ENCODE measurements around the gene PPP2R5A. TPM values are rescaled to one million over a fixed set of nuclear protein-coding genes. Genes with fewer than 3 reads are reported as not detected.

Gene PPP2R5A
- polyA plus RNA-seq, 1 of the 3 experiments (the other 2 are of a cell fraction) = 5.4 TPM

GRCh38 chr1:212241501-212241900 is 43.7 kb upstream of the PPP2R5A start (continued):
- TF ChIP-seq RCOR1 (IDR thresholded peaks at IDR 0.05; ENCODE audit: low read length) = no peak
- no peak for TF ChIP-seq NRF1 (IDR thresholded peaks at IDR 0.05; ENCODE audit: low read depth, low read length)
- no peak for TF ChIP-seq TEAD4 (IDR thresholded peaks at IDR 0.05; ENCODE audit: borderline replicate concordance, insufficient read depth)
- TF ChIP-seq ZBTB33 (IDR thresholded peaks at IDR 0.05; ENCODE audit: borderline replicate concordance, low read depth) = no peak
- no peak for TF ChIP-seq ELF1 (IDR thresholded peaks at IDR 0.05)
- no peak for TF ChIP-seq RXRA (IDR thresholded peaks at IDR 0.05; ENCODE audit: borderline replicate concordance, low read depth)
- no peak for TF ChIP-seq EP300 (IDR thresholded peaks at IDR 0.05; ENCODE audit: borderline replicate concordance in 1 of 2, low read depth in 1 of 2, low read length in 1 of 2)

- ChIA-PET POLR2A (no interaction called here), CTCF (interaction anchor here (0.6 kb wide), 1 partner anchor 49 kb away, joined by 3 read pairs; no protein-coding TSS in a partner anchor)
- Histone ChIP-seq H3K4me3 (ENCODE audit: low read depth in 2 of 2, low read length in 1 of 2) (no peak overlapping the region), H4K20me1 (ENCODE audit: insufficient read depth) (no peaks in the 10 kb centered on the region), H3K36me3 (replicated peaks in 1 of 2; ENCODE audit: control insufficient read depth in 1 of 2, insufficient read depth in 2 of 2, low read length in 1 of 2) (no peaks in the 10 kb centered on the region), H3K9me3 (no peaks in the 10 kb centered on the region), H3K9me2 (no peaks in the 10 kb centered on the region), H3K27me3 (ENCODE audit: insufficient read depth) (no peaks in the 10 kb centered on the region), H2AFZ (ENCODE audit: low read depth) (no peak overlapping the region), H3K79me2 (ENCODE audit: insufficient read depth) (no peaks in the 10 kb centered on the region), H3F3A (replicated peaks; ENCODE audit: insufficient read depth) (no peaks in the 10 kb centered on the region), H3K27ac (ENCODE audit: low read depth in 2 of 2, low read length in 1 of 2) (no peak overlapping the region), H3K9ac (no peak overlapping the region), H3K4me2 (no peak overlapping the region), H3K4me1 (ENCODE audit: control insufficient read depth in 1 of 2, insufficient read depth in 2 of 2, low read depth in 1 of 2, low read length in 1 of 2) (no peaks in the 10 kb centered on the region; a peak in 1 of 4 replicates)
- DNase-seq = no peak
- no peak for TF ChIP-seq PBX3 (IDR thresholded peaks at IDR 0.05)
- no peak for TF ChIP-seq YY1 (IDR thresholded peaks at IDR 0.05; ENCODE audit: low read depth)
- no peak for TF ChIP-seq SMC3 (IDR thresholded peaks at IDR 0.05; ENCODE audit: low read depth, low read length)
- no peak for TF ChIP-seq NFIC (IDR thresholded peaks at IDR 0.05; ENCODE audit: borderline replicate concordance)
- WGBS (ENCODE audit: low lambda C conversion rate) = 94% methylated on average over 4 of the region's 4 CpGs
Measured at GRCh38 chr1:212241957-212242287, 43.3 kb upstream of the PPP2R5A start.

- Histone ChIP-seq H3K27me3 (ENCODE audit: insufficient read depth) (no peaks in the 10 kb centered on the region), H3K9me3 (no peaks in the 10 kb centered on the region), H3K4me3 (ENCODE audit: low read depth in 2 of 2, low read length in 1 of 2) (no peak overlapping the region), H2AFZ (ENCODE audit: low read depth) (no peak overlapping the region), H3K4me2 (no peak overlapping the region), H3K27ac (ENCODE audit: low read depth in 2 of 2, low read length in 1 of 2) (no peak overlapping the region), H3F3A (replicated peaks; ENCODE audit: insufficient read depth) (no peaks in the 10 kb centered on the region), H3K9me2 (no peaks in the 10 kb centered on the region), H3K9ac (no peak overlapping the region), H3K79me2 (ENCODE audit: insufficient read depth) (no peaks in the 10 kb centered on the region), H4K20me1 (ENCODE audit: insufficient read depth) (no peaks in the 10 kb centered on the region), H3K4me1 (ENCODE audit: control insufficient read depth in 1 of 2, insufficient read depth in 2 of 2, low read depth in 1 of 2, low read length in 1 of 2) (no peaks in the 10 kb centered on the region; a peak in 1 of 4 replicates), H3K36me3 (replicated peaks in 1 of 2; ENCODE audit: control insufficient read depth in 1 of 2, insufficient read depth in 2 of 2, low read length in 1 of 2) (no peaks in the 10 kb centered on the region)
- ChIA-PET POLR2A (no interaction called here), CTCF (interaction anchor here (0.6 kb wide), 1 partner anchor 49 kb away, joined by 3 read pairs; no protein-coding TSS in a partner anchor)
- WGBS (ENCODE audit: low lambda C conversion rate) = 83% methylated on average over 11 of the region's 11 CpGs
- no peak for DNase-seq
- TF ChIP-seq RCOR1 (IDR thresholded peaks at IDR 0.05; ENCODE audit: low read length) (no peak), GATA2 (CRISPR knock-in tag; IDR thresholded peaks at IDR 0.05) (no peak), MAX (IDR thresholded peaks at IDR 0.05; ENCODE audit: low read depth) (no peak), PBX3 (IDR thresholded peaks at IDR 0.05) (no peak), REST (IDR thresholded peaks at IDR 0.05; ENCODE audit: low read depth, low read length) (no peak), YY1 (IDR thresholded peaks at IDR 0.05; ENCODE audit: low read depth) (no peak), ZBTB33 (IDR thresholded peaks at IDR 0.05; ENCODE audit: borderline replicate concordance, low read depth) (no peak)
Measured at GRCh38 chr1:212242288-212242984, 42.8 kb upstream of the PPP2R5A start.
